PC-9 (cell line): ENCODE results near the gene PRR35. TPM values are rescaled to one million over a fixed set of nuclear protein-coding genes. Genes with fewer than 3 reads are reported as not detected.

Experiments
- BruUV-seq: library from RNA; stranded (reverse); fragments of 400-500 nt; replicated peaks from 2 replicates; lab custom pipeline; 2021; lab: Mats Ljungman, UMichigan
- CTCF ChIA-PET: fragments of 300-600 bp; sonication (Branson Sonifier 250); formaldehyde crosslinking; loops from one replicate; lab custom pipeline; 2022; ENCODE audit warnings: antibody characterized with exemption; lab: Charles Lee
- POLR2A ChIA-PET: fragments of 300-600 bp; sonication (Branson Sonifier 250); formaldehyde crosslinking; loops from one replicate; lab custom pipeline; 2022; ENCODE audit warnings: antibody characterized with exemption; ENCODE audit not compliant: unreplicated experiment; lab: Charles Lee
- DNase-seq, 2 experiments: peaks; one replicate each; pipeline versions ENCODE4 v3.0.0 to v3.0.0-alpha.2; 2015 to 2022; ENCODE audit warnings: mixed read lengths in 1 of 2
- H2AFZ ChIP-seq: fragments of 200-600 bp; sonication (generic); 2 replicates; pipeline ENCODE4 v1.8.1; 2017; ENCODE audit warnings: antibody characterized with exemption
- H3F3A ChIP-seq: fragments of 200-600 bp; sonication (generic); 2 replicates; pipeline ENCODE4 v1.8.1; 2017; ENCODE audit warnings: antibody characterized with exemption, mild to moderate bottlenecking, low read depth; ENCODE audit not compliant: insufficient read depth
- H3K27ac ChIP-seq: fragments of 200-600 bp; sonication (generic); 2 replicates; pipeline ENCODE4 v1.6.1; 2016; ENCODE audit warnings: mixed run types
- H3K27me3 ChIP-seq: fragments of 200-600 bp; sonication (generic); 2 replicates; pipeline ENCODE4 v1.6.1; 2016; ENCODE audit warnings: low read depth, mixed run types; ENCODE audit not compliant: insufficient read depth
- H3K36me3 ChIP-seq: fragments of 200-600 bp; sonication (generic); 2 replicates; pipeline ENCODE4 v1.6.1; 2016; ENCODE audit warnings: low read depth, mixed run types
- H3K4me1 ChIP-seq: fragments of 200-600 bp; sonication (generic); replicated peaks from 2 replicates; pipeline ENCODE4 v1.6.1; 2016; ENCODE audit warnings: mixed run types; ENCODE audit not compliant: insufficient read depth
- H3K4me2 ChIP-seq: fragments of 200-600 bp; sonication (generic); 2 replicates; pipeline ENCODE4 v1.6.1; 2017; ENCODE audit warnings: mixed run types
- H3K4me3 ChIP-seq: fragments of 200-600 bp; sonication (generic); 2 replicates; pipeline ENCODE4 v1.6.1; 2016; ENCODE audit warnings: mixed run types
- H3K79me2 ChIP-seq: fragments of 200-600 bp; sonication (generic); 2 replicates; pipeline ENCODE4 v1.6.1; 2017; ENCODE audit warnings: low read depth, mixed run types
- H3K9me2 ChIP-seq: fragments of 200-600 bp; sonication (generic); 2 replicates; pipeline ENCODE4 v1.8.1; 2017; ENCODE audit warnings: mild to moderate bottlenecking; ENCODE audit not compliant: insufficient read depth
- H3K9me3 ChIP-seq: fragments of 200-600 bp; sonication (generic); 2 replicates; pipeline ENCODE4 v1.8.1; 2016; ENCODE audit warnings: low read depth; ENCODE audit not compliant: insufficient read depth
- H4K20me1 ChIP-seq: fragments of 200-600 bp; sonication (generic); 2 replicates; pipeline ENCODE4 v1.8.1; 2017; ENCODE audit not compliant: insufficient read depth
- EZH2 ChIP-seq: fragments of 200-600 bp; sonication (generic); IDR thresholded peaks from 2 replicates; pipeline ENCODE4 v1.8.0; 2017; ENCODE audit warnings: antibody characterized with exemption, low read depth
- intact Hi-C: fragments of 100-400 bp; cut with micrococcal nuclease; formaldehyde crosslinking; loops from one replicate; pipeline ENCODE4 v1.10.0; 2022; ENCODE audit not compliant: unreplicated experiment
- total RNA-seq: library from RNA; stranded (reverse); gene quantifications from 2 replicates; pipeline ENCODE4 v1.2.3, GENCODE V29; 2021
- TF ChIP-seq, protein P1 (sequence below): fragments of 200-600 bp; sonication (generic); conservative IDR thresholded peaks from 2 replicates; pipeline ENCODE4 v1.6.1; 2017; ENCODE audit warnings: mixed run types, antibody characterized with exemption, mild to moderate bottlenecking, moderate library complexity

The PRR35 gene
- total RNA-seq, 1 experiment from 2014 or later, result not detected

- Histone ChIP-seq H3K27ac (peak overlapping the region; percentile 78), H3K9me3 (no peaks in the 10 kb centered on the region), H2AFZ (peak overlapping the region; percentile 80), H3K36me3 (no peaks in the 10 kb centered on the region), H3K4me3 (peak overlapping the region; percentile 79), H3K27me3 (no peaks in the 10 kb centered on the region), H3K79me2 (peaks cover 47% of the 10 kb centered on the region), H4K20me1 (peaks cover 31% of the 10 kb centered on the region), H3K4me1 (peaks cover 41% of the 10 kb centered on the region), H3F3A (peaks cover 35% of the 10 kb centered on the region), H3K4me2 (peak overlapping the region; percentile 84), H3K9me2 (no peaks in the 10 kb centered on the region)
- ChIA-PET POLR2A (interaction anchor here (0.5 to 0.6 kb wide), 3 partner anchors 61 to 187 kb away, joined by 3 to 6 read pairs (median 3); no protein-coding TSS in a partner anchor), CTCF (no interaction called here)
- DNase-seq, result peak; percentile 84 to 98
- TF ChIP-seq, protein P1, sequence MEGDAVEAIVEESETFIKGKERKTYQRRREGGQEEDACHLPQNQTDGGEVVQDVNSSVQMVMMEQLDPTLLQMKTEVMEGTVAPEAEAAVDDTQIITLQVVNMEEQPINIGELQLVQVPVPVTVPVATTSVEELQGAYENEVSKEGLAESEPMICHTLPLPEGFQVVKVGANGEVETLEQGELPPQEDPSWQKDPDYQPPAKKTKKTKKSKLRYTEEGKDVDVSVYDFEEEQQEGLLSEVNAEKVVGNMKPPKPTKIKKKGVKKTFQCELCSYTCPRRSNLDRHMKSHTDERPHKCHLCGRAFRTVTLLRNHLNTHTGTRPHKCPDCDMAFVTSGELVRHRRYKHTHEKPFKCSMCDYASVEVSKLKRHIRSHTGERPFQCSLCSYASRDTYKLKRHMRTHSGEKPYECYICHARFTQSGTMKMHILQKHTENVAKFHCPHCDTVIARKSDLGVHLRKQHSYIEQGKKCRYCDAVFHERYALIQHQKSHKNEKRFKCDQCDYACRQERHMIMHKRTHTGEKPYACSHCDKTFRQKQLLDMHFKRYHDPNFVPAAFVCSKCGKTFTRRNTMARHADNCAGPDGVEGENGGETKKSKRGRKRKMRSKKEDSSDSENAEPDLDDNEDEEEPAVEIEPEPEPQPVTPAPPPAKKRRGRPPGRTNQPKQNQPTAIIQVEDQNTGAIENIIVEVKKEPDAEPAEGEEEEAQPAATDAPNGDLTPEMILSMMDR, result no peak
- TF ChIP-seq EZH2, result no peak
- intact Hi-C loops, result loop anchor here (2.0 kb wide), 1 partner anchor 54 kb away; no protein-coding TSS in a partner anchor
- BruUV-seq, result no TSS peak
Observed at GRCh38 chr16:588889-589657, 28.9 kb downstream of the PRR35 start.

GRCh38 chr16:589658-590187 lies 29.5 kb downstream of the PRR35 start, which contains the start of gene RAB40C:
Gene RAB40C (plus strand): TSS chr16:590066. CDS start chr16:590292, 226 bp downstream.
- CTCF ChIA-PET, result no interaction called here
- POLR2A ChIA-PET, result interaction anchor here (0.5 to 0.7 kb wide), 2 partner anchors 32 to 94 kb away, joined by 4 to 6 read pairs; no protein-coding TSS in a partner anchor
- H4K20me1 ChIP-seq, result peaks cover 32% of the 10 kb centered on the region
- H2AFZ ChIP-seq, result peak within 1 kb of the TSS; percentile 80
- no peak for TF ChIP-seq EZH2
- TF ChIP-seq, protein P1, result no peak; the same call in 1 of the 2 replicates
- H3K27ac ChIP-seq, result peak within 1 kb of the TSS; percentile 78
- peak within 1 kb of the TSS; percentile 99 for H3K4me2 ChIP-seq
- no peaks in the 10 kb centered on the region for H3K36me3 ChIP-seq
- H3K27me3 ChIP-seq, result no peaks in the 10 kb centered on the region
- intact Hi-C loops, result loop anchor here (2.0 kb wide), 1 partner anchor 55 kb away; no protein-coding TSS in a partner anchor
- DNase-seq, result peak; percentile 88 to 99
- no TSS peak for BruUV-seq
- peaks cover 35% of the 10 kb centered on the region for H3F3A ChIP-seq
- H3K9me2 ChIP-seq, result no peaks in the 10 kb centered on the region
- no peaks in the 10 kb centered on the region for H3K9me3 ChIP-seq
- H3K4me1 ChIP-seq, result peaks cover 46% of the 10 kb centered on the region
- peak within 1 kb of the TSS; percentile 81 for H3K4me3 ChIP-seq
- peaks cover 54% of the 10 kb centered on the region for H3K79me2 ChIP-seq

DNA sequence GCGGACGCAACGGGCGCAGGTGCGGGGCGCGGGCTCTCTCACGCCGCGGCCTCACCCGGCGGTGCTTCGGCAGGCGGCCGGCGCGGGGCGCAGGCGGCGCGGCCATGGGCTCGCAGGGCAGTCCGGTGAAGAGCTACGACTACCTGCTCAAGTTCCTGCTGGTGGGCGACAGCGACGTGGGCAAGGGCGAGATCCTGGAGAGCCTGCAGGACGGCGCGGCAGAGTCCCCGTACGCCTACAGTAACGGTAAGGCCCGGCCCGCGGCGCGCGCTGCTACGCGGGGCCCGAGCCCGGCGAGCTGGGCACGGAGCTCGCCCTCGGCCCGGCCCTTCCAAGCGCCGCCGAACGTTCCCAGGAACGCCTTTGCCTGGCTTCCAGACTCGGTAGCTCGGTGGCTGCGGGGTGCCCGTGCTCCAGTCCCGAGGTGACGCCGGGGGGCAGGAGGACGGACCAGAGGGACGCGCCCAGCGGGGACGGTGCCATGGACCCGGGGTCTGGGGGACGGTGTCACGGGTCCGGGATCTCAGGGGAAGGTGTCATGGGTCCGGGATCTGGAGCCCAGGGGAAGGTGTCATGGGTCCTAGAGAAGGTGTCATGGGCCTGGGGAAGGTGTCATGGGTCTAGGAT lies 30.1 kb downstream of the PRR35 start:
- BruUV-seq, result no TSS peak
- no peak for TF ChIP-seq EZH2
- TF ChIP-seq, protein P1, result no peak
- peak overlapping the region; percentile 99 for H3K4me2 ChIP-seq
- ChIA-PET POLR2A (interaction anchor here (0.6 to 0.7 kb wide), 3 partner anchors 32 to 92 kb away, joined by 3 to 4 read pairs (median 3); no protein-coding TSS in a partner anchor), CTCF (no interaction called here)
- no peak overlapping the region for H3K27ac ChIP-seq
- H2AFZ ChIP-seq, result 0 out of 2 replicates have a peak overlapping the region, but pooled peaks have one; percentile 75
- peak in 1 of 2 experiments; percentile 38 for DNase-seq
- no peaks in the 10 kb centered on the region for H3K36me3 ChIP-seq
- H3K4me3 ChIP-seq, result peak overlapping the region; percentile 81
- H3F3A ChIP-seq, result peaks cover 35% of the 10 kb centered on the region
- no peaks in the 10 kb centered on the region for H3K9me3 ChIP-seq
- H3K4me1 ChIP-seq, result peaks cover 46% of the 10 kb centered on the region
- no peaks in the 10 kb centered on the region for H3K9me2 ChIP-seq
- H4K20me1 ChIP-seq, result peaks cover 35% of the 10 kb centered on the region
- H3K27me3 ChIP-seq, result no peaks in the 10 kb centered on the region
- intact Hi-C loops, result no loop called here
- peaks cover 60% of the 10 kb centered on the region for H3K79me2 ChIP-seq
